B cell (primary cell): Measurements from ENCODE around the gene JAK3. TPM values are rescaled to one million over a fixed set of nuclear protein-coding genes. Genes with fewer than 3 reads are reported as not detected.

Experiments used
- ATAC-seq: fragments of 200-7000 bp; cut with Tn5 transposase; one replicate; pipeline ENCODE4 v1.10.0; 2021; ENCODE audit warnings: low read depth, mild to moderate bottlenecking, moderate number of reproducible peaks, moderate library complexity
- CTCF ChIA-PET: fragments of 350-600 bp; sonication (Branson Sonifier 250); formaldehyde crosslinking; loops from one replicate; lab custom pipeline; 2021; ENCODE audit warnings: antibody characterized with exemption, inconsistent platforms; lab: Charles Lee
- POLR2A ChIA-PET: fragments of 350-600 bp; sonication (Branson Sonifier 250); formaldehyde crosslinking; loops from one replicate; lab custom pipeline; 2021; ENCODE audit warnings: antibody characterized with exemption; lab: Charles Lee
- DNase-seq: peaks from one replicate; pipeline ENCODE4 v3.0.0; 2013
- H2AFZ ChIP-seq: 2 replicates; pipeline ENCODE4 v1.6.1; 2012; ENCODE audit warnings: mild to moderate bottlenecking, low read depth, low read length; ENCODE audit not compliant: insufficient read depth, poor library complexity, severe bottlenecking
- H3K27ac ChIP-seq, 2 donors: 1 replicate in 1 of 2; 2 replicates in 1 of 2; pipeline ENCODE4 v1.5.1; 2012 to 2013; ENCODE audit warnings: low read length in 2 of 2, mild to moderate bottlenecking in 2 of 2, moderate library complexity in 1 of 2
- H3K27me3 ChIP-seq, 4 experiments: fragments of 200-600 bp in 1 of 4; sonication (generic) in 1 of 4; replicated peaks in 1 of 4; 1 replicate in 2 of 4; 2 replicates in 2 of 4; pipeline versions ENCODE4 v1.6.1 to v1.7.0; 2013 to 2016; ENCODE audit warnings: low read length in 3 of 4, mild to moderate bottlenecking in 2 of 4, mixed read lengths in 1 of 4, moderate library complexity in 1 of 4; ENCODE audit not compliant: insufficient read depth in 4 of 4, control insufficient read depth in 3 of 4; ENCODE audit errors: control extremely low read depth in 1 of 4
- H3K36me3 ChIP-seq, 2 experiments: replicated peaks in 1 of 2; 1 replicate in 1 of 2; 2 replicates in 1 of 2; pipeline versions ENCODE4 v1.6.1 to v1.7.1; 2013; ENCODE audit warnings: low read length in 1 of 2; ENCODE audit not compliant: insufficient read depth in 2 of 2, control insufficient read depth in 1 of 2; ENCODE audit errors: control extremely low read depth in 1 of 2, extremely low read depth in 1 of 2
- H3K4me1 ChIP-seq, 2 donors: fragments of 200-600 bp in 1 of 2; sonication (generic) in 1 of 2; 1 replicate in 1 of 2; 2 replicates in 1 of 2; pipeline versions ENCODE4 v1.5.1 to v1.6.1; 2013 to 2017; ENCODE audit warnings: low read length in 2 of 2; ENCODE audit not compliant: control insufficient read depth in 2 of 2, insufficient read depth in 2 of 2
- H3K4me2 ChIP-seq: replicated peaks from 2 replicates; pipeline ENCODE3; 2012; ENCODE audit warnings: mild to moderate bottlenecking, low read depth, low read length; ENCODE audit not compliant: poor library complexity, severe bottlenecking
- H3K4me3 ChIP-seq, 5 experiments: fragments of 200-600 bp in 1 of 5; sonication (generic) in 1 of 5; 1 replicate in 3 of 5; 2 replicates in 2 of 5; pipeline versions ENCODE4 v1.5.1 to v1.7.0; 2011 to 2016; ENCODE audit warnings: low read length in 4 of 5, mild to moderate bottlenecking in 4 of 5, low read depth in 2 of 5, control low read depth in 1 of 5, moderate library complexity in 1 of 5; ENCODE audit not compliant: insufficient read depth in 1 of 5; ENCODE audit errors: control extremely low read depth in 1 of 5, extremely low read depth in 1 of 5
- H3K79me2 ChIP-seq: fragments of 200-600 bp; sonication (generic); one replicate; pipeline ENCODE4 v1.6.0; 2016; ENCODE audit warnings: low read length; ENCODE audit not compliant: control insufficient read depth, insufficient read depth
- H3K9ac ChIP-seq: fragments of 200-600 bp; sonication (generic); 2 replicates; pipeline ENCODE4 v1.6.1; 2017; ENCODE audit warnings: mild to moderate bottlenecking, low read length, moderate library complexity
- H3K9me3 ChIP-seq, 3 donors: one replicate each; pipeline versions ENCODE4 v1.6.1 to v1.7.1; 2013; ENCODE audit warnings: low read length in 2 of 3; ENCODE audit not compliant: control insufficient read depth in 2 of 3, insufficient read depth in 1 of 3; ENCODE audit errors: control extremely low read depth in 1 of 3
- H4K20me1 ChIP-seq: 2 replicates; pipeline ENCODE4 v1.6.0; 2012; ENCODE audit warnings: mild to moderate bottlenecking, low read length; ENCODE audit not compliant: insufficient read depth, control insufficient read depth, poor library complexity, severe bottlenecking
- H3K27ac Mint-ChIP-seq: one replicate; pipeline ENCODE4 v1.8.0; 2021; ENCODE audit warnings: mixed read lengths
- H3K27me3 Mint-ChIP-seq: one replicate; pipeline ENCODE4 v1.8.0; 2021; ENCODE audit warnings: mixed read lengths
- H3K4me1 Mint-ChIP-seq: one replicate; pipeline ENCODE4 v1.8.0; 2021; ENCODE audit warnings: mixed read lengths
- H3K4me3 Mint-ChIP-seq: one replicate; pipeline ENCODE4 v1.8.0; 2021; ENCODE audit warnings: mixed read lengths
- H3K9me3 Mint-ChIP-seq: one replicate; pipeline ENCODE4 v1.8.0; 2022; ENCODE audit warnings: mixed read lengths; ENCODE audit not compliant: insufficient read depth
- EZH2 ChIP-seq: IDR thresholded peaks from 2 replicates; pipeline ENCODE4 v1.6.1; 2012; ENCODE audit warnings: borderline replicate concordance, low read depth, mild to moderate bottlenecking, moderate library complexity, low read length; ENCODE audit not compliant: insufficient read depth, poor library complexity, severe bottlenecking
- WGBS: methylation state at CpG from one replicate; pipeline ENCODE4 v1.1.5; 2013; ENCODE audit warnings: missing lambda C conversion rate; ENCODE audit not compliant: insufficient coverage; 5-methylcytosine and 5-hydroxymethylcytosine counted together
- intact Hi-C: fragments of 100-400 bp; cut with micrococcal nuclease; formaldehyde crosslinking; loops from one replicate; pipeline ENCODE4 v1.10.0; 2022
- polyA plus RNA-seq: library from polyadenylated mRNA; depleted of rRNA; stranded (reverse); fragments of >200 nt; gene quantifications from 2 replicates; pipeline ENCODE4 v1.2.3, GENCODE V29; 2012
- total RNA-seq, 2 donors: library from RNA; stranded (reverse); fragments of 120-200 nt in 1 of 2; gene quantifications; 1 replicate in 1 of 2; 2 replicates in 1 of 2; pipeline versions ENCODE4 v1.2.3 to v1.2.4, GENCODE V29; 2013 to 2022
- TF ChIP-seq, protein P1 (sequence below): fragments of 200-600 bp; IDR thresholded peaks from one replicate; pipeline ENCODE4 v1.8.0; 2022; ENCODE audit warnings: antibody characterized with exemption, mild to moderate bottlenecking

JAK3 gene
- total and polyA plus RNA-seq, 2 donors (not counting 1 experiment from before 2014, with no cell fraction given), result 102 to 143 TPM

DNA sequence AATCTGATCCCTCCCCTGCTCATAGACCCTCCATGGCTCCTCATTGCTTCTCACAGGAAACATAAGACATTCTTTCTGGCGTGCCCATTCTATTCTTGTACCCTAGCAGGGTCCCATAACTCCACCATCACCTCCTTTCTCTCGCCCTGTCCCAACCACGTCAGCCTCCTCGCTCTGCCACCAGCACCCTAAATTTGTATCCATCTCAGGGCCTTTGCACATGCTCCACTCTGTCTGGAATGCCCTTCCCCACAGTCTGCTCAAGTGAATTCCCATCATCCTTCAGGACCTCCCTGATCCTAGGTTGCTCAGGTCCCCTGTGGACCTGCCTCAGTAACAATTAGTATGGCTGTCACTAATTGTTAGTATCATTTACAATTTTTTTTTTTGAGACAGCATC lies 42.4 kb downstream of the JAK3 start:
- Histone ChIP-seq H2AFZ (no peak overlapping the region), H3K9ac (no peak overlapping the region), H3K4me3 (no peak overlapping the region), H3K9me3 (peaks cover 0 to 6% (median 0%) of the 10 kb centered on the region in 3 donors), H4K20me1 (no peaks in the 10 kb centered on the region), H3K4me2 (no peak overlapping the region), H3K4me1 (peaks cover 8 to 24% of the 10 kb centered on the region in 2 donors), H3K27ac (no peak overlapping the region), H3K79me2 (no peaks in the 10 kb centered on the region), H3K36me3 (no peaks in the 10 kb centered on the region), H3K27me3 (peaks cover 0 to 16% (median 1%) of the 10 kb centered on the region in 4 experiments)
- no peak for TF ChIP-seq EZH2
- Mint-ChIP-seq H3K4me1 (peaks cover 16% of the 10 kb centered on the region), H3K4me3 (no peak overlapping the region), H3K27me3 (peaks cover 11% of the 10 kb centered on the region), H3K9me3 (no peaks in the 10 kb centered on the region), H3K27ac (no peak overlapping the region)
- ChIA-PET CTCF (no interaction called here), POLR2A (no interaction called here)
- no peak for DNase-seq
- 94% methylated on average over 4 of the region's 4 CpGs for WGBS
- ATAC-seq, result no peak
- intact Hi-C loops, result no loop called here

DNA sequence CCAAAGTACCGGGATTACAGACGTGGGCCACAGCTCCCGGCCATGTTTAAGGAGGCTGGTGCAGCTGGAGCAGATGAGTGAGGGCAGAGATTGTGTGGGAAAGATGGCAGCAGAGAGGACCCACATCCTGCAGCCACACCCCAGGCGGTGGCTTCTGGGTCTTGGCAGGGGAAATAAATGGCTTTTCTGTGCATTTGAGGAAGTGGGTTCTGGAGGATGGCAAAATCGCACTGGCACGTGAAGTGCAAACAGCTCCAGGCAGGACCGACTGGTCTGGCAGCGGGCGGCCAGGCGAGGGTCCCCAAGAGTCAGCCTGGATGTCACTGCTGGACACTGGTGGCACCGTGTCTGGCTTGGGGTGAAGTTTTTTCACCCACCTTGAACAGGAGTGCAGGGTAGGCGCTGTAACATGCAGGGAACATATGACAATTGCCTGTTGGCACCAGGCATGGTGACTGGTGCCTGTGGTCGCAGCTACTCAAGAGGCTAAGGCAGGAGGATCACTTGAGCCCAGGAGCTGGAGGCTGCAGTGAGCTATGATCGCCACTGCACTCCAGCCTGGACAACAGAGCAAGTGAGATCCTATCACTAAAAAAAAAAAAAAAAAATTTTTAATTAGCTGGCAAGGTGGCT lies 44.4 kb downstream of the JAK3 start:
- Mint-ChIP-seq H3K9me3 (no peaks in the 10 kb centered on the region), H3K4me3 (peak overlapping the region; percentile 69), H3K27me3 (peaks cover 9% of the 10 kb centered on the region), H3K27ac (peak overlapping the region; percentile 59), H3K4me1 (peaks cover 16% of the 10 kb centered on the region)
- TF ChIP-seq, protein P1, sequence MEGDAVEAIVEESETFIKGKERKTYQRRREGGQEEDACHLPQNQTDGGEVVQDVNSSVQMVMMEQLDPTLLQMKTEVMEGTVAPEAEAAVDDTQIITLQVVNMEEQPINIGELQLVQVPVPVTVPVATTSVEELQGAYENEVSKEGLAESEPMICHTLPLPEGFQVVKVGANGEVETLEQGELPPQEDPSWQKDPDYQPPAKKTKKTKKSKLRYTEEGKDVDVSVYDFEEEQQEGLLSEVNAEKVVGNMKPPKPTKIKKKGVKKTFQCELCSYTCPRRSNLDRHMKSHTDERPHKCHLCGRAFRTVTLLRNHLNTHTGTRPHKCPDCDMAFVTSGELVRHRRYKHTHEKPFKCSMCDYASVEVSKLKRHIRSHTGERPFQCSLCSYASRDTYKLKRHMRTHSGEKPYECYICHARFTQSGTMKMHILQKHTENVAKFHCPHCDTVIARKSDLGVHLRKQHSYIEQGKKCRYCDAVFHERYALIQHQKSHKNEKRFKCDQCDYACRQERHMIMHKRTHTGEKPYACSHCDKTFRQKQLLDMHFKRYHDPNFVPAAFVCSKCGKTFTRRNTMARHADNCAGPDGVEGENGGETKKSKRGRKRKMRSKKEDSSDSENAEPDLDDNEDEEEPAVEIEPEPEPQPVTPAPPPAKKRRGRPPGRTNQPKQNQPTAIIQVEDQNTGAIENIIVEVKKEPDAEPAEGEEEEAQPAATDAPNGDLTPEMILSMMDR, result no peak
- no peak for TF ChIP-seq EZH2
- Histone ChIP-seq H3K4me2 (peak overlapping the region; percentile 64), H3K36me3 (no peaks in the 10 kb centered on the region), H3K27me3 (peaks cover 0 to 14% (median 1%) of the 10 kb centered on the region in 4 experiments), H3K4me1 (peaks cover 8 to 24% of the 10 kb centered on the region in 2 donors), H3K27ac (no peak overlapping the region), H2AFZ (peak overlapping the region; percentile 62), H3K9me3 (peaks cover 0 to 6% (median 0%) of the 10 kb centered on the region in 3 donors), H3K9ac (no peak overlapping the region), H3K4me3 (no peak overlapping the region), H3K79me2 (no peaks in the 10 kb centered on the region), H4K20me1 (no peaks in the 10 kb centered on the region)
- intact Hi-C loops, result no loop called here
- POLR2A ChIA-PET, result interaction anchor here (0.7 kb wide), 2 partner anchors 21 to 49 kb away, joined by 3 to 5 read pairs; no protein-coding TSS in a partner anchor
- WGBS, result 7% methylated on average over 13 of the region's 14 CpGs
- DNase-seq (peak; percentile 57), ATAC-seq (peak; percentile 41)
- CTCF ChIA-PET, result interaction anchor here (0.6 to 1.4 kb wide), 4 partner anchors 9 to 697 kb away, joined by 3 to 4 read pairs (median 3); partner anchors contain the start of gene B3GNT3
